Erythroblast (primary cell): Measurements from ENCODE around the gene PDE6G.

Experiments used
- DNase-seq, 2 experiments: peaks; one replicate each; lab custom pipeline; 2025; lab: John Stamatoyannopoulos, UW
- GATA1 ChIP-seq: IDR thresholded peaks from 2 replicates; pipeline ENCODE4 v1.6.1; 2011; ENCODE audit warnings: low read depth, mild to moderate bottlenecking, control low read depth, low read length, moderate library complexity
- POLR2A ChIP-seq: IDR thresholded peaks from 2 replicates; pipeline ENCODE4 v1.6.1; 2011; ENCODE audit warnings: mild to moderate bottlenecking, low read length

Gene PDE6G

DNA sequence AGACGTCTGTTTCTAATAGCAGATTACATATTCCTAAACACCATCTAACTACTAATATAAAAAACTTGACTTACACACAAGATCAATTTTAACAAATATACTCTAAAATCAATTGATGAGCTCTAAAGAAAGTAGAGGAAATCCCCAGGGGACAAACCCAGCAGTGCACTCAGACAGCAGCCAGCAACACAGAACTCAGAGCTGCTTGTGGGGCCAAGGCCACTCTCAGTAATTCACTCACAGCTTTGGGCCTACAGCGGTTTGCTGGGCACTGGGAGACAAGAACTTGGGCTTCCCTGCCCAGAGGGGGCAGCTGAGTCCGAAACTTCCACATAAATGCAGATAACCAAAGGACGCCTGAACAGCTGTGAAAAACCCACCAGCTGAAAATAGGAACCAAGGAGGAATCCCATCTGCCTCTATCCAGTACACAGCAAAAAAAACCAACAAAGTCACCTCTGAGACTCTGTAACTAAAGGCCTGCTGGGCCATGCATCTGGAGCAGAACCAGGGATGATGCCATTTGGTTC, 40.9 kb downstream of the PDE6G start:
- no peak for DNase-seq
- TF ChIP-seq GATA1 = no peak
- TF ChIP-seq POLR2A = no peak

- DNase-seq = no peak
Observed at GRCh38 chr17:81612172-81612970, 44.0 kb downstream of the PDE6G start.

GRCh38 chr17:81609541-81610311, 46.6 kb downstream of the PDE6G start:
- TF ChIP-seq POLR2A (no peak), GATA1 (no peak)
- no peak for DNase-seq

More at GRCh38 chr17:81612172-81612970, 44.0 kb downstream of the PDE6G start:
- TF ChIP-seq GATA1 (no peak), POLR2A (no peak)

DNA sequence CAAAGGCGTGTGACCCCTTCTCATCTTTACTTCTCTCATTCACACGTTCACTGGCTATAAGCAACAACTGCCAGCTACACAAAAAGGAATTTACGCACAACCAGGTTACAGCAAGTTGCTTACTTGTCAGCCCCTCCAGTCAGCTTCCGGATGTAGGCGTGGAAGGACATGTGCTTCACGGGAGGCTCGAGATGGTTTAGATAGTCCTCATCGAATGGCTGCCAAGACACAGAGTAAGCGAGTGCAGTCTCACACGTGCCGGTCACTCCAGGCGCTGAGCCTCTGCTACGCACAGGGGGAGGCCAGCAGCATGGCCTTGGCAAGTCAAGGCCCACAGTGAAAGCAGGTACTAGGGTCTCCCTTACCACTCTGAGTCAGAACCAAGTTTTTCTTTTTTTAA, 47.7 kb downstream of the PDE6G start:
- DNase-seq = no peak
- TF ChIP-seq GATA1 (no peak), POLR2A (no peak)

- TF ChIP-seq POLR2A (no peak), GATA1 (no peak)
- DNase-seq = no peak
Observed at GRCh38 chr17:81608082-81608481, 48.3 kb downstream of the PDE6G start.

DNA sequence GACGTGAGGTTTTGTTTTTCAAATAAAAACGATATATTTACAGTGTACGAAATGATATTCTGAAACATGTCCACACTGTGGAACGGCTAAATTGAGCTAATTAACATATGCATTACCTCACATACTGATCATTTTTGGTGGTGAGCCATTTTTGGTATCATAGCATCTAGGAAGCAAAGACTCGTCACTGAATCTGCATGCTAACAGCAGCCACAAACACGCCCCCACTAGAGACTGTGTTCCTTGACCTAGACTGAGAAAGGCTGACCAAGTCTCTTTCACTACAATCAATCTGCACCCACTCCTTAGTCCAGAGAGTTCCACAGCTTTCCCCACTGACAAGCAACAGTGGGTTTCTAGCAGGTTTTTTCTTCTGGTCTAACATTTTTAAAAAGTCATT, 48.9 kb downstream of the PDE6G start:
- no peak for DNase-seq
- TF ChIP-seq GATA1 = no peak
- TF ChIP-seq POLR2A = no peak

- no peak for DNase-seq
- TF ChIP-seq POLR2A (no peak), GATA1 (no peak)
Observed at GRCh38 chr17:81603846-81604610, 52.3 kb downstream of the PDE6G start.

GRCh38 chr17:81601525-81602120, 54.7 kb downstream of the PDE6G start:
- peak; percentile 64 to 80 for DNase-seq
- no peak for TF ChIP-seq GATA1
- no peak for TF ChIP-seq POLR2A
